GM12874 (cell line): Measurements from ENCODE around the gene EDNRA.

Experiments used
- CTCF ChIP-seq: IDR thresholded peaks from 2 replicates; pipeline ENCODE4 v1.5.1; 2011; ENCODE audit warnings: low read depth, mild to moderate bottlenecking, control low read depth, low read length, moderate library complexity; ENCODE audit not compliant: insufficient read depth

Gene EDNRA

GRCh38 chr4:147480891-147481576 is at the start of gene EDNRA:
Gene EDNRA, plus strand, starts transcription at chr4:147481097. Its CDS starts 4,585 bp downstream, at chr4:147485682.
- TF ChIP-seq CTCF, result no peak

DNA sequence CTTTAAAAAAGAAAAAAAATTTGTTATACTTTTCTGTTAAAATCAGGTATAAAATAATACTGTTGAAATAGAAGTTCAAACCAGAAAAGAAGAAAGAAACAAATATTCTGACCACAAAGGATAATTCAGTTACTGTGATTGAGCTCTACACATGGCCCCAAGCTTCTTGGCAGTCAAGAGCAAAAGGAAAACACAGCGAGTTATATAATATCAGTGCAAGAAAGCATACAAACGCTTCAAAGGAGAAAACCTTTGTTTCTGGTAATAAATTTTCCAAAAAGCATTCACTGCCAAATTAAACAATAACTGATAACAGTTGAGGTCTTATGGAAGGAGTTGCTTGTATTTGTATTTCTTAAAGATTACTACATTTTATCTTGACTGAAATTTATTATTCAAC is 40.5 kb upstream of the EDNRA start:
- TF ChIP-seq CTCF, result no peak

DNA sequence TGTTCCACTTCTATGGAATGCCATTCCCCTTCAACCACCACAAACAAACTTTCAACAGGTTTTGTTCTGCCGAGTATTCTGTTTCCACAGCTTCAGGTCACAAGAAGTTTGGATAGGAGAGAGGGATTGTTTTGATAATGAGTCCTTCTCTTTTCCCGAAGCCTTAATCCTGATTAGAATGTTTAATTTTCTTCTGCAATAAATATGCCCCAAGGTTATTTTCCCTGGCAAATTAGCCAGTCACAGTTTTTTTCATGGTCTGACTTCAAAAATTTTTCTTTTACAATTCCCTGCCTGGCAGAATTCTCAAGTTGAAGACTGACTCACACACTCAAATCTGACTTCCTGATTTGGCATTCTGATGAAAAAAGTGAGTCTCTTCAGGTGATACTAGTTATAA is 33.1 kb upstream of the EDNRA start:
- no peak for TF ChIP-seq CTCF

DNA sequence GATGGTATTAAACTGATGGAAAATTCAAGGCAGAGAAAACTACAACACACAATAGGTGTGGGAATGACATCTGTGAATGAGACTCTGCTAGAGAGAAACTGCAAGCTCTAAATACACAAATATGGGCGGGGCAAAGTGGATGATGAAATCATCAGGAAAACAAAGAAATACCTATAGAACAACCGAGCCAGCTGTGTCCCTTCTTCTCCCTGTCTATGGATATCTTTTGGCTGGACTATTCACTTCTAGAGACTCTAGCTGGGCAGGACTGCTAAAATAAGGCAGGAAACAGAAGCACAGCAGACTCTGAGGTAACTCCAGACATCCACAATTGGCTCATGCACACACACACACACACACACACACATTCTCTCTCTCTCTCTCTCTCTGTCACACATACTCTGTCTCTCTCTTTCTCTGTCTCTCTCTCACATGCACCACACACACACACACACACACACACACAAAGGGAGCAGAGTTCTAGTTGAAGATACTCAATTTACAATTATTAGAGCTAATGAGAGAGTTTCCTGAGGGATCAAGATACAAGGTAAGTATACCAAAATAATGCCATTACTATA is 27.2 kb upstream of the EDNRA start:
- TF ChIP-seq CTCF, result no peak

- no peak for TF ChIP-seq CTCF
Measured at GRCh38 chr4:147456706-147457105, 24.2 kb upstream of the EDNRA start.

- no peak for TF ChIP-seq CTCF
Measured at GRCh38 chr4:147461161-147461560, 19.7 kb upstream of the EDNRA start.

- no peak for TF ChIP-seq CTCF
Measured at GRCh38 chr4:147463065-147463464, 17.8 kb upstream of the EDNRA start.
